Mesenteric fat pad (tissue), 1 donor: Measurements from ENCODE around the gene GJE1. TPM values are rescaled to one million over a fixed set of nuclear protein-coding genes. Genes with fewer than 3 reads are reported as not detected.

Experiments used
- DNase-seq: peaks from one replicate; pipeline ENCODE4 v3.0.0-alpha.2; 2020; ENCODE audit warnings: low spot score
- total RNA-seq: library from RNA; stranded (reverse); fragmentation: NEBNext Ultra II Directional; extraction: Animal tissue kit (Norgen Biotek cat#: 25700); gene quantifications from one replicate; pipeline ENCODE4 v1.2.1, GENCODE V29; 2021
- donor health status: DM: yes; HTN: yes; CAD: no.

Gene GJE1
- total RNA-seq, 1 donor from 2014 or later, result not detected

DNA sequence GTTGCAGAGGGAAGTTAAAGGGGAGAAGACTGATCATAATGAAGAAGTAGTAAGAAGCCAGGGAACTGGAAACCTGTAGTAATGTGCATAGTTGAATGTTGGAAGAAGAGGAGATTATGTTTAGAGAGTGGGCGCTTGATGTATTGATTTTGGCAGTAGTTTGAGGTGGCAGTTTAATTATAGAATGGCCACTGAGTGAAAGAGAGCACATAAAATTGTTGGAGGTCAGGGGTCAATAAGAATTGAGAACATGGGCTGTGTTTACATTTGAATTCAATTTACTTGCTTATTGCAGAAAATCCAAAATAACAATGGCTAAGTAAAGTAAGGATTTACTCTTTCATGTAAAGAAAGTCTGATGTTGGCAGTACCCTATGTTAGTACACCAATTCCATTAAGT, 30.1 kb downstream of the GJE1 start:
- no peak for DNase-seq

- no peak for DNase-seq
Measured at GRCh38 chr6:142165227-142165626, 32.5 kb downstream of the GJE1 start.

DNA sequence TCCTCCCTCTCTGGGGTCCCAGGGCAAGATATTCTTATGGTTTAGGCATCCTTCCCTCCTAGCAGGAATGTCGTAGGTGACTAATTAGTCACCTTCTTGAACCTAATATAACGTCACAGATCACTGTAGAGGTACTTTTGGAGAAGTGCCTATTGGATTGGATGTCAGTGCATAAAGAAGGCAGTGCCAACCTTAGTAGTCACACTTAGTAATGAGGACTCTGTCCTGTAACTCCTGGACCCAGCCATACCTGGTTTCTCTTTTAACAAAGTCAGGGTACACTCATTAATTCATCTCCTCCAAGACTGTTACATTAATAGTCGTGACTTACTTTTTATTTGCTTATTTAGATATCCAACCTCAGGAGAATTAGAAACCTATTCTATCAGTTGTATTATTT, 34.3 kb downstream of the GJE1 start:
- no peak for DNase-seq

- DNase-seq, result no peak
Measured at GRCh38 chr6:142167486-142167885, 34.8 kb downstream of the GJE1 start.

DNA sequence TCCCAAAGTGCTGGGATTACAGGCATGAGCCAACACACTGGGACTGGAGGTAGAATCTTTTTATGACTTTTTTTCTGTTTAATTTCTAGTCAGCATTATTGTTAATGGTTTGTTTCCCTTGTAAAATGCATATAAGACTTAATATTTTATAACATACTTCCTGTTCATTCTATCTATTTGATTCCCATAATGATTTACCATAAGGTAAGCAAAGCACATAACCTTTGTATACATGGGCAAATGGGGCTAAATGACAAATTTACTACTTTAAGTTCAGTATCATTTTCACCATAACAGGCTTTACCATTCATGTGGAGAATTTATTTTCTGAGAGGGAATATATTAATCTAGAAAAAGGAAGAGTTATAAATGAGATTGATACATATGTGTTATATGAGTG, 38.6 kb downstream of the GJE1 start:
- DNase-seq, result no peak

DNA sequence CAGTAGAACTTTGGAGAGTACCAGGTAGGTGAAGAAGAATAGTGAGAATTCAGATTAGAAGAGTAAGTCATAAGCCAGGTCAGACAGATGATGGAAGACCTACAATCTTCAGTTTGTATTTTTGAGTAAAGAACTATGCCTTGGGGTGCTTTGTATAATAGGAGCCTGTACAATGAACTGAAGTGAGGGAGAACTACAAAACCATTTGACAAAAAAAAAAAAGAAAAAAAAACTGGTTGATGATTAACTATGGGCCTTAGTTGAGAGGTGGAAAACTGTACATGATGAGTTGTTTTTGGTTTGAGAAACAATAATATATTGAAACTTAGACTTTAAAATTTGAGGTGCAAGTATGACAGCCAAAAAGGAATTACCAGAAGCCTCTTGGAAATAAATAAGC, 40.0 kb downstream of the GJE1 start:
- DNase-seq, result no peak

- DNase-seq, result no peak
Measured at GRCh38 chr6:142173980-142174379, 41.3 kb downstream of the GJE1 start.

- DNase-seq, result no peak
Measured at GRCh38 chr6:142174703-142175102, 42.0 kb downstream of the GJE1 start.

- DNase-seq, result no peak
Measured at GRCh38 chr6:142178129-142178528, 45.4 kb downstream of the GJE1 start.

DNA sequence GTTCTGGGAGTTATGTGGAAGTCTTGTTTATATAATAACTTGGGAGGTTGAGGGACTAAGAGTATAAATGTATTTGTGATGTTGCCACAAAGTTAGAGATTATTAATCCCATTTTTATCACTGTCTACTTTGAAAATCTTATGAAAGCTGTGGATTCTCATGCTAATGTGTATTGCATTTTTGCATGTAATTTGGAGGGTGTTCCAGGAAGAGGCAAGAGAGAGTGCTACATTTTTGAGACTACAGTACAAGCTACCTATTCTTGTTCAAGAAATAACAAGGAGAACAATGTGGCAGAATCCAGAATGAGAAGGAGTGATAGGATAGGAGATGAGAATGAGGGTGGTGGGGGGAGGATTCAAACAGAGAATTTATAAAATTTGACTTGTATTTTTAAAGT, 49.3 kb downstream of the GJE1 start:
- DNase-seq, result no peak

DNA sequence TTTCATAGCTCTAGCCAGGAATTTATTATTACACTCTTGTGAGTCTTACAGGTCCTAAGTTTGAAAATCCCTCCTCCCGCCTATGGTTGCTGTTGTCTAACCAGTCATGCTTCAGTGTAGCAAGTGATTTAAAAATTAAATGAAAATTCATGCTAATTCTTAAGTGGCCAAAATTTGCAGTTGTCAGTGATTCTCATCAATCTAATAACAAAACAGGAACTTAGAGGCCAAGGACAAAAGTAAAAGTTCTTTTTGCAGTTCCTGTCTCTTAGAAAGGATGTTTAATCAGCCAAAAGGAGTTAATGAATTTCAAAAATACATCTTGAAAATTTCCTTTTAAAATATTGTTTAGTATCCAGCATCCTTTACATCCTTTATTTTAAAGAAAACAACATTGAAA, 50.6 kb downstream of the GJE1 start:
- no peak for DNase-seq

DNA sequence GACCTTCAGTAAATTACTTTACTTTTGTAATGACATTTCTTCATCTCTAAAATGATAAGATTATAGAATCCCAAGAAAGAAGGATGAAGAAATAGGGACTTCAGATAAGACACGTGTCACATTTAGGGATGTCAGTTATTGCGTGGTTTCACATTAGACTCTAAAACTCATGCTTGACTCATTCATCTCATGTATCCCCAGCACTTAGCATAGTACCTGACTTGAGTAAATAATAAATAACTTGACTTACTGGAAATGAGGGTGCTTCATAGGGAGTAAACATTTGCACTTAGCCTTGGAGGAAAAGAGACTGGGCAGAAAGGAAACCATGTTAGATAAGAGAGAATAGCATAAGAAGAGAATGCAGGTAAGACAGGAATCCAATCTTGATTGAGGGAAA, 51.6 kb downstream of the GJE1 start:
- DNase-seq, result no peak

Other genes with a start within 250 kb of the GJE1 start
- not detected for gene NMBR, start 14.2 kb downstream of the GJE1 start, total RNA-seq
- 33.4 TPM for gene VTA1, start 14.3 kb downstream of the GJE1 start, total RNA-seq
- 8.0 TPM for gene ADGRG6, start 169.1 kb downstream of the GJE1 start, total RNA-seq